HG03060 (cell line): Measurements from ENCODE around the gene NOD1.
"Not testable (repeated sequence)": the region's sequence is repeated elsewhere in the genome, so short reads cannot be mapped to it uniquely, and the experiment has no call there.

ENCODE experiments used
- ATAC-seq: cut with Tn5 transposase; IDR thresholded peaks from one replicate; pipeline ENCODE4 v1.9.1; 2021; ENCODE audit warnings: low read depth, moderate number of reproducible peaks; ENCODE audit not compliant: unreplicated experiment

Gene NOD1

GRCh38 chr7:30478349-30479201, at the start of gene NOD1:
TSS of gene NOD1 (minus strand) at chr7:30478784. CDS start at chr7:30456921, 21,863 bp downstream.
- ATAC-seq = no peak

GRCh38 chr7:30527297-30527696, 48.7 kb upstream of the NOD1 start:
- ATAC-seq = not testable (repeated sequence)

GRCh38 chr7:30526163-30526562, 47.6 kb upstream of the NOD1 start:
- no peak for ATAC-seq

- ATAC-seq = no peak
Observed at GRCh38 chr7:30525429-30525828, 46.8 kb upstream of the NOD1 start.

GRCh38 chr7:30524545-30524944, 46.0 kb upstream of the NOD1 start:
- ATAC-seq = no peak

GRCh38 chr7:30523466-30523865, 44.9 kb upstream of the NOD1 start:
- ATAC-seq = no peak

GRCh38 chr7:30522159-30522558, 43.6 kb upstream of the NOD1 start:
- ATAC-seq = no peak

GRCh38 chr7:30521532-30521931, 42.9 kb upstream of the NOD1 start:
- ATAC-seq = no peak

GRCh38 chr7:30519122-30519521, 40.5 kb upstream of the NOD1 start:
- ATAC-seq = no peak

- no peak for ATAC-seq
Observed at GRCh38 chr7:30515761-30516160, 37.2 kb upstream of the NOD1 start.

GRCh38 chr7:30514776-30515175, 36.2 kb upstream of the NOD1 start:
- ATAC-seq = no peak

GRCh38 chr7:30514177-30514576, 35.6 kb upstream of the NOD1 start:
- no peak for ATAC-seq

GRCh38 chr7:30513762-30514161, 35.2 kb upstream of the NOD1 start:
- ATAC-seq = no peak

GRCh38 chr7:30511973-30512662, 33.5 kb upstream of the NOD1 start:
- ATAC-seq = no peak

GRCh38 chr7:30511494-30511893, 32.9 kb upstream of the NOD1 start:
- no peak for ATAC-seq

GRCh38 chr7:30510124-30511075, 31.8 kb upstream of the NOD1 start:
- no peak for ATAC-seq

- not testable (repeated sequence) for ATAC-seq
Observed at GRCh38 chr7:30509171-30509857, 30.7 kb upstream of the NOD1 start.

- not testable (repeated sequence) for ATAC-seq
Observed at GRCh38 chr7:30507346-30507900, 28.8 kb upstream of the NOD1 start.

GRCh38 chr7:30505174-30505697, 26.7 kb upstream of the NOD1 start:
- ATAC-seq = no peak
